DMS153 treated with DMSO at 0.1 percent for 48 hours (cell line): ENCODE data around the gene TEX44.
"Not testable (repeated sequence)": the region's sequence is repeated elsewhere in the genome, so short reads cannot be mapped to it uniquely, and the experiment has no call there.

ENCODE experiments used
- DNase-seq: peaks from one replicate; lab custom pipeline; 2025; ENCODE audit not compliant: unreplicated experiment; lab: John Stamatoyannopoulos, UW

Gene TEX44

GRCh38 chr2:231570915-231571314, 21.7 kb upstream of the TEX44 start:
- DNase-seq, result not testable (repeated sequence)

- no peak for DNase-seq
These were observed 20.9 kb upstream of the TEX44 start for GRCh38 chr2:231571661-231572191.

- no peak for DNase-seq
These were observed 19.6 kb upstream of the TEX44 start for GRCh38 chr2:231573096-231573495.

GRCh38 chr2:231573698-231574421, 18.8 kb upstream of the TEX44 start:
- DNase-seq, result no peak

GRCh38 chr2:231575612-231576256, 16.9 kb upstream of the TEX44 start:
- DNase-seq, result no peak

DNA sequence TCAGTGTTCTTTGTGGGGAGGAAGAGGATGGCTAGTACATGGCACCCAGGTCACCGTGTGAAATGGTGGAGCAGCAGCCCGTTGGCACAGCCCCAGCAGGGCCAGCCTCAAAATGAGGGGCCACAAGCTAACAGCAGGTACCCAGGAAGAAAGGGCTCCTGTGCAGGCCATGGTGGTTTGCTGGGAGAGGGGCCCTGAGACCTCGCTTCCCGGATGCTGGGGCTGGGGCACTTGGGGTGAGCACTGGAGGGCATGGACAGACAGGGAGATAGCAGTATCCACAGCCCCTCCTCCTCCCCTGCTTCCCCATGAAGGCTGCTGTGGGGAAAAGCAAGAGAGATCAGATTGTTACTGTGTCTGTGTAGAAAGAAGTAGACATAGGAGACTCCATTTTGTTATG, 16.2 kb upstream of the TEX44 start:
- DNase-seq, result no peak

DNA sequence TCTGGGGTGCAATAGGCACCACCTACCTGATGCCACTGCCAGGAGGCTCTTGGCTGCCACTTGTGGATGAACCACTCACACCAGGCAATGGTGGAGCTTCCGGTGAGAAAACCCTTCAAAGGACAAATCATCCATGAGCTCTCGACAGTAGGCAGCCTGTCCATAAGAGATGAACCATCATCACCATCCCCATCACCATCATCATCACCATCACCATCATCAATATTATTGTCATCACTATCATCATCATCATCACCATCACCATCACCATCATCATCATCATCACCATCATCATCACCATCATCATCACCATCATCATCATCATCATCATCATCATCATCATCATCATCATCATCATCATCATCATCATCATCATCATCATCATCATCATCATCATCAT, 14.0 kb upstream of the TEX44 start:
- DNase-seq, result not testable (repeated sequence)

DNA sequence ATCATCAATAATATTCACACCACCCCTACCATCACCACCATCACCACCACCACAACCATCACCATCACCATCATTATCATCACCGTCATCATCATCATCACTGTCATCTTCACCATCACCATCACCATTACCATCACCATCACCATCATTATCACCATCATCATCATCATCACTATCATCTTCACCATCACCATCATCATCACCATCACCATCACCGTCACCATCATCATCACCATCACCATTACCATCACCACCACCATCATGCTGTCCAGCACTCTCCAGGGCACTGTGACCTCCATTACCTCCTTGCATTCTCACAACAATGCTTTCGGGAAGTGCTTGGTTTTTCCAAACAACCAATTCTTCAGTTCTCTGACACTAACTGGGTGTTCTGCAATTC, 13.1 kb upstream of the TEX44 start:
- DNase-seq, result no peak

- DNase-seq, result no peak
These were observed 11.3 kb upstream of the TEX44 start for GRCh38 chr2:231581328-231581727.

GRCh38 chr2:231583982-231584381, 8.7 kb upstream of the TEX44 start:
- no peak for DNase-seq

- not testable (repeated sequence) for DNase-seq
These were observed 4.9 kb upstream of the TEX44 start for GRCh38 chr2:231587744-231588143.

DNA sequence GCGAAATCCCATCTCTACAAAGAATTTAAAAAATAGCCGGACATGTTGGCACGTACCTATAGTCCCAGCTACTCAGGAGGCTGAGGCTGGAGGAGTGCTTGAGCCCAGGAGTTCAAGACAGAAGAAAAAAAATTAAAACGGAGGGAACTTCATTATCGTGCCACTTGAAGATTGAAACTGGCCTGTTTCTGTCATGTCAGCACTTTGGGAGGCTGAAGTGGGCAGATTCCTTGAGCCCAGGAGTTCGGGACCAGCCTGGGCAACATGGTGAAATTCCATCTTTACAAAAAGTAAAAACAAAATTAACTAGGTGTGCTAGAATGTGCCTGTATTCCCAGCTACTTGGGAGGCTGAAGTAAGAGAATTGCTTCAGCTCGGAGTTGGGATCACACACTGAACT, 3.0 kb upstream of the TEX44 start:
- DNase-seq, result no peak

DNA sequence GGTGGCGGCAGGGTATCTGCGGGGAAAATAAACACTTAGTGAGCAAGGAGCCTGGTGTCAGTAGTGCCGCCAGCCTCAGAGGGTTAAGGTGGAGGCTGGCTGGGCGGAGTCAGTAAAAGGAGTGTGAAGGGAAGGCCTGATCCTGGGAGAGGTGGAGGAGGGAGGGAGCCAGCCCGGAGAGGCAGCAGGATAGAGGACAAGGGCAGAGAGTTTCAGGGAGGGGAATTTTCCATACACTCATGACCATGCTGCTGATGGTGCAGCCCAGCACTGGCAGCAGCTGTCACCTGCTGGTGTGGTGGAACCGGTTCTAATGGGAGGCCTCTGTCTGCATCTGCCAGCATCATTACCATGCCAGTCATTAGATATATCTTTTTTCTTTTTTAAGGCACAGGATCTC, 2.0 kb upstream of the TEX44 start:
- DNase-seq, result no peak

DNA sequence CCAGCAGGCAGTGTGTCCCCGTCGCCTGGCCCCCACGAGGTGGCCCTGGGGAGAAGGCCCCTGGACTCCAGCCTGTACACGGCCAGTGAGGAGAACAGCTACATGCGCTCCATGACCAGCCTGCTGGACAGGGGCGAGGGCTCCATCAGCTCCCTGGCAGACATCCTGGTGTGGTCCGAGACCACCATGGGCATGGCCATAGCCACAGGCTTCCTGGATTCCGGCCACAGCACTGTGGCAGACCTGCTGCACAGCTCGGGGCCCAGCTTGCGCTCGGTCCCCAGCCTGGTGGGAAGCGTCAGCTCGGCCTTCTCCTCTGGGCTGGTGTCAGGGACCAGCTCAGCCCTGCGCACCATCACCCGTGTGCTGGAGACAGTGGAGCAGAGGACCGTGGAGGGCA, 1.0 kb downstream of the TEX44 start:
- DNase-seq, result no peak

- no peak for DNase-seq
These were observed 4.4 kb downstream of the TEX44 start for GRCh38 chr2:231597014-231597611.

GRCh38 chr2:231597627-231598026, 5.0 kb downstream of the TEX44 start:
- DNase-seq, result no peak

DNA sequence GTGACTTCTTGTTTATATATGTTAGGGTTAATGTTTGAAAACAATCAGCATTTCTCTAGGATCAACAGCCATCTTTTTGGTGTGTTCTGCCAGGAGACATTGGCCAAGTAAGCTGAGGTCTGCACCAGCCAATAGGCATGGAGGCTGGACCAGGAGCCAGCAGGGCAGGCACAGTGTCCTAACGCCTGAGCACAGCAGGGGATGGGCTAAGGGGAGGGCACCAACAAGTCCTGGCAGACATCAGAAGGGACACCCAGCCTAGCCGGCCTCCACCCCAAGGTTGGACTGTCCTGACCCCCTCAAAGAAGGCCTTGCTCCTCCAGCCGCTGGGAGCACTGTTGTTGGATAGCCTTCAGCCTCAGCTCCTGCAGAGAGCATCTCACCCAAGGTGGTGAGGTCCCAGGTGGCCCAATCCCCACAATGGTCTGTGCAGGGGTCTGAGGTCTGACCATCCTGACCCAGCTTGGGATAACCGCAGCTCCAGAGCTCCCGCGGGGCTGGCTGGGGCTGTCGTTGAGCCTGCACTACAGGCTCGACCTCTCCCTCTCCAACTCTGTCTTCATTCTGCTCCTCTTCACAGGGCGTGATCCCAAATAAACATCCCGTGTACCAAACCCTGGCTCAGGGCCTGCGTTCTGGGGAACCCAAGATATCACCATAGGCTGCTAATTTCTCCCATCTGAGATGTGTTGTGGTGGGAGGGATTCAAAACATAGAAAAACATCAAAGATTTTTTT, 8.1 kb downstream of the TEX44 start:
- DNase-seq, result no peak

- DNase-seq, result peak; percentile 46
These were observed 8.9 kb downstream of the TEX44 start for GRCh38 chr2:231601356-231602229.

DNA sequence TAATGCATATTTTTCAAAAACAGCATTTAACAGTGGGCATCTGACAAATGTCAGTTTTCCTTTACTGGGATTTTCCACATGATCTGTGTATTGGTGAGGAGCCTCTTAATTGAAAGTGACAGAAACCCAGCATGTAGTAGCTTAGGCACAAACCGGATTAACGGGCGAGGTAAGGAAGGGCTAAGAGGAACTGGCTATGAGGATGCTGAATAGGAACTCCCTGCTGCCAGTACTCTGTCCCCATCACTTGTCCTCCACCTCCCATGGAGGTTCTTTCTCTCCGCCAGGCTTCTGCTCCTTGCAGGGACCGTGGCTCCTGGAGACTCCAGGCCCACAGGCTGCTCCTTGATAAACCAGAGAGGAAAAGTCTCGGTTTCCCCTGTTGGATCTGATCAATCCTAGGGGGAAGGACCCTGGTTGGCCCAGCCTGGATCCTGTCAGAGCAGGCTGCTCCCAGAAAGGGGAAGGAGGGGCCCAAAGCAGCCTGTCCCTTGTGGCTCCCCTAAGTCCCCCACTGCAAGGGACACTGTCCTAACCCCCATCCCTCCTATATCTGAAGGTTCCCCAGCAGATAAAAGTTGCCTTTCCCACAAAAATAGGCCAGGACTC, 10.3 kb downstream of the TEX44 start:
- DNase-seq, result no peak

- peak; percentile 35 for DNase-seq
These were observed 11.5 kb downstream of the TEX44 start for GRCh38 chr2:231604101-231604684.
